ENCODE results near the gene BICD1. TPM values are rescaled to one million over a fixed set of nuclear protein-coding genes. Genes with fewer than 3 reads are reported as not detected.

Gene BICD1
- total RNA-seq, 1 donor from 2014 or later, result 7.7 TPM

- no peak overlapping the region for H3K4me3 ChIP-seq (ENCODE audit: low read depth, low read length)
- TF ChIP-seq CTCF (conservative IDR thresholded peaks at IDR 0.05; ENCODE audit: low read depth, low read length), result no peak
- no peak for DNase-seq (ENCODE audit: low read depth)
Observed at GRCh38 chr12:32252199-32253073, 145.8 kb downstream of the BICD1 start.

- no peak overlapping the region for H3K4me3 ChIP-seq (ENCODE audit: low read depth, low read length)
- DNase-seq (ENCODE audit: low read depth), result no peak
- no peak for TF ChIP-seq CTCF (conservative IDR thresholded peaks at IDR 0.05; ENCODE audit: low read depth, low read length)
Observed at GRCh38 chr12:32253154-32253790, 146.6 kb downstream of the BICD1 start.

GRCh38 chr12:32254260-32254956 is 147.8 kb downstream of the BICD1 start:
- H3K4me3 ChIP-seq (ENCODE audit: low read depth, low read length), result no peak overlapping the region
- no peak for TF ChIP-seq CTCF (conservative IDR thresholded peaks at IDR 0.05; ENCODE audit: low read depth, low read length)
- DNase-seq (ENCODE audit: low read depth), result no peak

- TF ChIP-seq CTCF (conservative IDR thresholded peaks at IDR 0.05; ENCODE audit: low read depth, low read length), result no peak
- DNase-seq (ENCODE audit: low read depth), result no peak
- H3K4me3 ChIP-seq (ENCODE audit: low read depth, low read length), result no peak overlapping the region
Observed at GRCh38 chr12:32255588-32255987, 148.9 kb downstream of the BICD1 start.

GRCh38 chr12:32257695-32258496 is 151.2 kb downstream of the BICD1 start:
- TF ChIP-seq CTCF (conservative IDR thresholded peaks at IDR 0.05; ENCODE audit: low read depth, low read length), result no peak
- no peak for DNase-seq (ENCODE audit: low read depth)
- no peak overlapping the region for H3K4me3 ChIP-seq (ENCODE audit: low read depth, low read length)

- DNase-seq (ENCODE audit: low read depth), result no peak
- TF ChIP-seq CTCF (conservative IDR thresholded peaks at IDR 0.05; ENCODE audit: low read depth, low read length), result no peak
- H3K4me3 ChIP-seq (ENCODE audit: low read depth, low read length), result no peak overlapping the region
Observed at GRCh38 chr12:32260696-32261095, 154.0 kb downstream of the BICD1 start.

Measured in epithelial cell of proximal tubule (primary cell).